ENCODE data around the gene FZD10. TPM values are rescaled to one million over a fixed set of nuclear protein-coding genes. Genes with fewer than 3 reads are reported as not detected.

The FZD10 gene
- polyA plus RNA-seq, 3 donors: not detected

- peaks cover 7 to 16% (median 16%) of the 10 kb centered on the region in 3 donors for H3K27me3 Mint-ChIP-seq (ENCODE audit: low read depth in 3 of 3)
- peaks cover 5 to 6% of the 10 kb centered on the region in 2 donors for H3K27me3 ChIP-seq (ENCODE audit: control insufficient read depth in 2 of 2, insufficient read depth in 2 of 2, low read length in 2 of 2)
- H3K9me3 ChIP-seq (replicated peaks in 1 of 2; ENCODE audit: control insufficient read depth in 1 of 2, insufficient read depth in 1 of 2, low read length in 2 of 2): no peaks in the 10 kb centered on the region
- intact Hi-C loops (cut with micrococcal nuclease): no loop called here
- peaks cover 0 to 5% (median 0%) of the 10 kb centered on the region in 7 donors for H3K9me3 Mint-ChIP-seq
- no peak for DNase-seq
- WGBS (ENCODE audit: insufficient coverage): 65% methylated on average over 10 of the region's 11 CpGs
- no peak overlapping the region for H3K27ac ChIP-seq (ENCODE audit: low read depth in 1 of 2, low read length in 2 of 2)
- H3K79me2 ChIP-seq (ENCODE audit: insufficient read depth, low read length): no peaks in the 10 kb centered on the region
- no peaks in the 10 kb centered on the region for H3K4me1 ChIP-seq (ENCODE audit: control insufficient read depth in 1 of 2, insufficient read depth in 2 of 2, low read length in 2 of 2)
- H2AFZ ChIP-seq (ENCODE audit: insufficient read depth, low read depth, low read length, poor library complexity, severe bottlenecking): no peak overlapping the region
- TF ChIP-seq, protein P1, sequence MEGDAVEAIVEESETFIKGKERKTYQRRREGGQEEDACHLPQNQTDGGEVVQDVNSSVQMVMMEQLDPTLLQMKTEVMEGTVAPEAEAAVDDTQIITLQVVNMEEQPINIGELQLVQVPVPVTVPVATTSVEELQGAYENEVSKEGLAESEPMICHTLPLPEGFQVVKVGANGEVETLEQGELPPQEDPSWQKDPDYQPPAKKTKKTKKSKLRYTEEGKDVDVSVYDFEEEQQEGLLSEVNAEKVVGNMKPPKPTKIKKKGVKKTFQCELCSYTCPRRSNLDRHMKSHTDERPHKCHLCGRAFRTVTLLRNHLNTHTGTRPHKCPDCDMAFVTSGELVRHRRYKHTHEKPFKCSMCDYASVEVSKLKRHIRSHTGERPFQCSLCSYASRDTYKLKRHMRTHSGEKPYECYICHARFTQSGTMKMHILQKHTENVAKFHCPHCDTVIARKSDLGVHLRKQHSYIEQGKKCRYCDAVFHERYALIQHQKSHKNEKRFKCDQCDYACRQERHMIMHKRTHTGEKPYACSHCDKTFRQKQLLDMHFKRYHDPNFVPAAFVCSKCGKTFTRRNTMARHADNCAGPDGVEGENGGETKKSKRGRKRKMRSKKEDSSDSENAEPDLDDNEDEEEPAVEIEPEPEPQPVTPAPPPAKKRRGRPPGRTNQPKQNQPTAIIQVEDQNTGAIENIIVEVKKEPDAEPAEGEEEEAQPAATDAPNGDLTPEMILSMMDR (IDR thresholded peaks at IDR 0.05): no peak
- H4K20me1 ChIP-seq (ENCODE audit: insufficient read depth, low read length): no peaks in the 10 kb centered on the region
- H3K36me3 Mint-ChIP-seq: no peaks in the 10 kb centered on the region
- H3K4me3 Mint-ChIP-seq: peak overlapping the region in 1 of 2 donors; percentile 40
- no peaks in the 10 kb centered on the region for H3K36me3 ChIP-seq (replicated peaks in 1 of 2; ENCODE audit: control insufficient read depth in 1 of 2, insufficient read depth in 2 of 2, low read length in 2 of 2)
- no peak overlapping the region for H3K27ac Mint-ChIP-seq
- no peak overlapping the region for H3K4me2 ChIP-seq (replicated peaks; ENCODE audit: extremely low read depth, low read length, poor library complexity, severe bottlenecking)
- H3K4me1 Mint-ChIP-seq: no peaks in the 10 kb centered on the region
- no peak overlapping the region for H3K9ac ChIP-seq (ENCODE audit: insufficient read depth, low read length, poor library complexity, severe bottlenecking)
- no peak overlapping the region for H3K4me3 ChIP-seq (replicated peaks in 1 of 3; ENCODE audit: low read depth in 2 of 3, low read length in 3 of 3)
Observed at GRCh38 chr12:130170611-130171010, 8.3 kb downstream of the FZD10 start.

- H4K20me1 ChIP-seq (ENCODE audit: insufficient read depth, low read length): no peaks in the 10 kb centered on the region
- Mint-ChIP-seq H3K27ac (no peak overlapping the region), H3K36me3 (no peaks in the 10 kb centered on the region), H3K4me3 (no peak overlapping the region), H3K9me3 (peaks cover 2 to 25% (median 7%) of the 10 kb centered on the region in 7 donors), H3K27me3 (ENCODE audit: low read depth in 3 of 3) (peaks cover 8 to 21% (median 14%) of the 10 kb centered on the region in 3 donors), H3K4me1 (no peaks in the 10 kb centered on the region)
- no peak overlapping the region for H3K27ac ChIP-seq (ENCODE audit: low read depth in 1 of 2, low read length in 2 of 2)
- H3K9me3 ChIP-seq (replicated peaks in 1 of 2; ENCODE audit: control insufficient read depth in 1 of 2, insufficient read depth in 1 of 2, low read length in 2 of 2): peaks cover 2 to 4% of the 10 kb centered on the region in 2 donors
- H3K36me3 ChIP-seq (replicated peaks in 1 of 2; ENCODE audit: control insufficient read depth in 1 of 2, insufficient read depth in 2 of 2, low read length in 2 of 2): no peaks in the 10 kb centered on the region
- no peak overlapping the region for H2AFZ ChIP-seq (ENCODE audit: insufficient read depth, low read depth, low read length, poor library complexity, severe bottlenecking)
- no peaks in the 10 kb centered on the region for H3K79me2 ChIP-seq (ENCODE audit: insufficient read depth, low read length)
- H3K4me2 ChIP-seq (replicated peaks; ENCODE audit: extremely low read depth, low read length, poor library complexity, severe bottlenecking): no peak overlapping the region
- H3K4me3 ChIP-seq (replicated peaks in 1 of 3; ENCODE audit: low read depth in 2 of 3, low read length in 3 of 3): no peak overlapping the region
- H3K9ac ChIP-seq (ENCODE audit: insufficient read depth, low read length, poor library complexity, severe bottlenecking): no peak overlapping the region
- intact Hi-C loops (cut with micrococcal nuclease): no loop called here
- H3K27me3 ChIP-seq (ENCODE audit: control insufficient read depth in 2 of 2, insufficient read depth in 2 of 2, low read length in 2 of 2): no peaks in the 10 kb centered on the region
- 14% methylated on average over 8 of the region's 14 CpGs for WGBS (ENCODE audit: insufficient coverage)
- no peaks in the 10 kb centered on the region for H3K4me1 ChIP-seq (ENCODE audit: control insufficient read depth in 1 of 2, insufficient read depth in 2 of 2, low read length in 2 of 2)
- DNase-seq: no peak
- TF ChIP-seq, protein P1 (IDR thresholded peaks at IDR 0.05): no peak
Observed at GRCh38 chr12:130177635-130178242, 15.5 kb downstream of the FZD10 start.
